DMS153 treated with DMSO at 0.1 percent for 48 hours (cell line): Measurements from ENCODE around the gene ST6GAL2.

Experiments
- DNase-seq: peaks from one replicate; lab custom pipeline; 2025; ENCODE audit not compliant: unreplicated experiment; lab: John Stamatoyannopoulos, UW

Gene ST6GAL2

DNA sequence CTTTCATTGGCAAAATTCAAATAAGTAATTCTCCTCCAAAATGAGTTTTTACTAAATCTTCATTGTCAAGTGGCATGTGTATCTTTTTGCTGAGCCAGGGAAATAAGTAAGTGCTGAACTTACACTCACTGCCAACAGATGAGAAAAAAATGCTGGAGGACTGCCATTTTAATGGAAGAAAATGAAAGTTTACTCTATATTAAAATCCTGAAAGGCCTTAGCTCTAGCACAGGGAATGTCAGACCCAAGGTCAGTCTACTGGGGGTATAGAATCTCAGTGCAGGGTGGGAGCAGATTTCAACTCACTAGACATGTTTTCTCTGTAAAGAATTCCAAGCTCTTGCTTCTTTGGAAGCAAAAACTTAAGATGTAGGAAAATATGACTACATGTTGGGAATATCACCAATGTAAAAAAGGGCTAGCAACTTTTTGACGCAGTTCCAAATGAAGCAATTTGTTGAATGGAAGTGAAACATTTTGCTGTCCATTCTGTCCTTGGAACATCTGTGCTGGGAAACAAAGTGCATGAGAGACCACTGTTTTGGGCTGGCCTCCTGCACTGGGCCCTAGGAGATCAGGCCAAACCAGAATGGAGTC is 127.0 kb downstream of the ST6GAL2 start:
- DNase-seq = no peak
